KMS-11 (cell line): ENCODE data around the gene FOXN3.

Experiments
- H2AFZ ChIP-seq: fragments of 200-600 bp; sonication (generic); 2 replicates; pipeline ENCODE4 v1.6.1; 2016; ENCODE audit warnings: antibody characterized with exemption, mixed run types, low read depth
- H3K27ac ChIP-seq: fragments of 200-600 bp; sonication (generic); 2 replicates; pipeline ENCODE4 v1.6.1; 2016; ENCODE audit warnings: mild to moderate bottlenecking, mixed run types
- H3K27me3 ChIP-seq: fragments of 200-600 bp; sonication (generic); 2 replicates; pipeline ENCODE4 v1.6.1; 2017; ENCODE audit warnings: mild to moderate bottlenecking, low read depth, mixed run types, moderate library complexity; ENCODE audit not compliant: insufficient read depth
- H3K36me3 ChIP-seq: fragments of 200-600 bp; sonication (generic); 2 replicates; pipeline ENCODE4 v1.6.1; 2017; ENCODE audit warnings: mild to moderate bottlenecking, mixed run types; ENCODE audit not compliant: insufficient read depth
- H3K4me1 ChIP-seq: fragments of 200-600 bp; sonication (generic); 2 replicates; pipeline ENCODE4 v1.6.1; 2016; ENCODE audit warnings: mild to moderate bottlenecking, low read depth, mixed run types; ENCODE audit not compliant: poor library complexity, severe bottlenecking
- H3K4me2 ChIP-seq: fragments of 200-600 bp; sonication (generic); 2 replicates; pipeline ENCODE4 v1.7.0; 2016; ENCODE audit warnings: mild to moderate bottlenecking, mixed run types
- H3K4me3 ChIP-seq: fragments of 200-600 bp; sonication (generic); IDR thresholded peaks from 2 replicates; pipeline ENCODE4 v1.6.1; 2017; ENCODE audit warnings: low read depth, low read length, mixed read lengths; ENCODE audit not compliant: insufficient read depth
- H3K79me2 ChIP-seq: fragments of 200-600 bp; sonication (generic); 2 replicates; pipeline ENCODE4 v1.6.1; 2016; ENCODE audit warnings: low read depth, mixed run types; ENCODE audit not compliant: insufficient read depth
- H3K9ac ChIP-seq: fragments of 200-600 bp; sonication (generic); 2 replicates; pipeline ENCODE4 v1.6.1; 2016; ENCODE audit warnings: mild to moderate bottlenecking, mixed run types
- H4K20me1 ChIP-seq: fragments of 200-600 bp; sonication (generic); 2 replicates; pipeline ENCODE4 v1.6.1; 2016; ENCODE audit warnings: mild to moderate bottlenecking, mixed run types; ENCODE audit not compliant: insufficient read depth
- TF ChIP-seq, protein P1 (sequence below): fragments of 200-600 bp; sonication (generic); conservative IDR thresholded peaks from 2 replicates; pipeline ENCODE4 v1.6.1; 2017; ENCODE audit warnings: low read depth, mild to moderate bottlenecking, antibody characterized with exemption, low read length, moderate library complexity, mixed read lengths

The FOXN3 gene

DNA sequence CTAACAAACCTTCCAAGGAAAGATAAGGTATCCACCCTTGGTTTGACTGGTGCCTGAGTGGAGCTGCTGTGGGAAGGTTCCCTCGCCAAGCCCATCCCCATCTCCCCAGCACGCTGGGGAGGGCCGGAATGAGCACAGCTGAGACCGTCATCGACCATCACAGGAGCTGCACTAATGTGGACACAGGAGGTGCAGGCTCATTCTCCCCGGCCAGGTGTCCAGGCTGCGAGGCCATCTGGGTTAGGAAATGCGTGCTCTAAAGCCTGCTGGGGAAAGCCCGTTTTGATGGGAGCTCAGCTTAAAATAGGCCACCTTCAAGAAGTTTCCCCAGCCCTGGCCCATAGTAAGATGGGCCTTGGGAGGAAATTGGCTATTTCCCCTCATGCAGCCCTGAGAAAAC is 35.2 kb upstream of the FOXN3 start:
- TF ChIP-seq, protein P1, sequence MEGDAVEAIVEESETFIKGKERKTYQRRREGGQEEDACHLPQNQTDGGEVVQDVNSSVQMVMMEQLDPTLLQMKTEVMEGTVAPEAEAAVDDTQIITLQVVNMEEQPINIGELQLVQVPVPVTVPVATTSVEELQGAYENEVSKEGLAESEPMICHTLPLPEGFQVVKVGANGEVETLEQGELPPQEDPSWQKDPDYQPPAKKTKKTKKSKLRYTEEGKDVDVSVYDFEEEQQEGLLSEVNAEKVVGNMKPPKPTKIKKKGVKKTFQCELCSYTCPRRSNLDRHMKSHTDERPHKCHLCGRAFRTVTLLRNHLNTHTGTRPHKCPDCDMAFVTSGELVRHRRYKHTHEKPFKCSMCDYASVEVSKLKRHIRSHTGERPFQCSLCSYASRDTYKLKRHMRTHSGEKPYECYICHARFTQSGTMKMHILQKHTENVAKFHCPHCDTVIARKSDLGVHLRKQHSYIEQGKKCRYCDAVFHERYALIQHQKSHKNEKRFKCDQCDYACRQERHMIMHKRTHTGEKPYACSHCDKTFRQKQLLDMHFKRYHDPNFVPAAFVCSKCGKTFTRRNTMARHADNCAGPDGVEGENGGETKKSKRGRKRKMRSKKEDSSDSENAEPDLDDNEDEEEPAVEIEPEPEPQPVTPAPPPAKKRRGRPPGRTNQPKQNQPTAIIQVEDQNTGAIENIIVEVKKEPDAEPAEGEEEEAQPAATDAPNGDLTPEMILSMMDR, result no peak
- Histone ChIP-seq H3K79me2 (no peaks in the 10 kb centered on the region), H3K36me3 (no peaks in the 10 kb centered on the region), H4K20me1 (no peaks in the 10 kb centered on the region), H3K4me2 (no peak overlapping the region), H3K4me3 (no peak overlapping the region), H3K4me1 (no peaks in the 10 kb centered on the region), H3K27ac (no peak overlapping the region), H3K9ac (no peak overlapping the region), H3K27me3 (no peaks in the 10 kb centered on the region), H2AFZ (no peak overlapping the region)

DNA sequence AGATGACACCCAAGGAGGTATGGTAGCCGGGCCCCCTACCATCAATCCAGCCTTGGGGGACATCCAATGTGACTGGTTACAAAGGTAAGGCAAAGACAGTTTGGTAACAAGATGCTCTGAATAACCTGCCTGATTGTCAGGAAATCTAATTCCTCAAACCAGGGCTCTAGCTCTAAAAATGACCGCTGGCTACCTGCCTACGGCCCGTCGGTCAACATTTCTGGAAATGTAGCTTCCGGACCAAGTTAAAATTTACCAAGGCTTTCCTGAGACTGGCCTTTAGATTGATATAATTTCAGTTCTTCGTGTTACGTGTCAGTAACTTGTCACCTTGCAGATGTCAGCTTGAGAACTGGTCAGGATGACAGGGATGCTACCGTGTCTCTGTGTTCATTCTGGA is 34.2 kb upstream of the FOXN3 start:
- H4K20me1 ChIP-seq, result no peaks in the 10 kb centered on the region
- H3K9ac ChIP-seq, result no peak overlapping the region
- no peak overlapping the region for H3K4me3 ChIP-seq
- H3K27me3 ChIP-seq, result no peaks in the 10 kb centered on the region
- H3K36me3 ChIP-seq, result no peaks in the 10 kb centered on the region
- no peak overlapping the region for H2AFZ ChIP-seq
- no peak overlapping the region for H3K27ac ChIP-seq
- TF ChIP-seq, protein P1, result no peak
- H3K79me2 ChIP-seq, result no peaks in the 10 kb centered on the region
- H3K4me2 ChIP-seq, result no peak overlapping the region
- no peaks in the 10 kb centered on the region for H3K4me1 ChIP-seq

DNA sequence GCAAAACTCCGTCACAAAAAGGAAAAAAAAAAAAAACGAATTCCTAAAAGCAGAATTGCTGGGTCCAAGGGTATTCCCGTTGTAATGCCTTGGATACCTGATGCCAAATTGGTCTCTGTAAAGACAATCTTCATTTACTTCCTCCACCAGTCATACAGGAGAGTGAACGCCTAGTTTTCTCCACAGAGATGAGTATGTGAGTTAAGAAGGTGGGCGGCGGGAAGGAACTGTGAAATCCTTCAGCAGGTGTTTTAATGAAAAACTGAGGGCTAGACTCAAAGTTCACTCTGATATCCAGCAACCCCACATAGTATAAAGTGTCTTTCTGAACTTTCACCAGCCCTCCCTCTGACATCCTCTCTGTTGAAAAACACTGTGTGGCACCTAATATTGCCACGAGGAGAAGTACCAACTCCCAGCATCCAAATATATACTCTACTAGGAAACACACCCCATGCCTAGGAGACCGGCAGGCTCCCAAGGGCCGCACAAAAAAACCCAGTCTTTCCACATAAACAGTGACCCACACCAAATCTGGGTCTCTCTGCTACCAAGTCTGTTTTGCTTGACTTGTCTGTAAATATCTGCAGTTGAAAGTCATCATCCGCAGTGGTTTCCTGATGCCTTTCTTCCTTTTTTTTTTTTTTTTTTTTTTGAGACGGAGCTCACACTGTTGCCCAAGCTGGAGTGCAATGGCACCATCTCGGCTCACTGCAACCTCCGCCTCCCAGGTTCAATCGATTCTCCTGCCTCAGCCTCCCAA is 30.3 kb upstream of the FOXN3 start:
- H3K27me3 ChIP-seq, result no peaks in the 10 kb centered on the region
- TF ChIP-seq, protein P1, result no peak
- no peaks in the 10 kb centered on the region for H3K79me2 ChIP-seq
- no peak overlapping the region for H2AFZ ChIP-seq
- no peak overlapping the region for H3K9ac ChIP-seq
- H3K4me3 ChIP-seq, result no peak overlapping the region
- H4K20me1 ChIP-seq, result no peaks in the 10 kb centered on the region
- H3K4me2 ChIP-seq, result no peak overlapping the region
- no peaks in the 10 kb centered on the region for H3K4me1 ChIP-seq
- H3K27ac ChIP-seq, result no peak overlapping the region
- no peaks in the 10 kb centered on the region for H3K36me3 ChIP-seq

DNA sequence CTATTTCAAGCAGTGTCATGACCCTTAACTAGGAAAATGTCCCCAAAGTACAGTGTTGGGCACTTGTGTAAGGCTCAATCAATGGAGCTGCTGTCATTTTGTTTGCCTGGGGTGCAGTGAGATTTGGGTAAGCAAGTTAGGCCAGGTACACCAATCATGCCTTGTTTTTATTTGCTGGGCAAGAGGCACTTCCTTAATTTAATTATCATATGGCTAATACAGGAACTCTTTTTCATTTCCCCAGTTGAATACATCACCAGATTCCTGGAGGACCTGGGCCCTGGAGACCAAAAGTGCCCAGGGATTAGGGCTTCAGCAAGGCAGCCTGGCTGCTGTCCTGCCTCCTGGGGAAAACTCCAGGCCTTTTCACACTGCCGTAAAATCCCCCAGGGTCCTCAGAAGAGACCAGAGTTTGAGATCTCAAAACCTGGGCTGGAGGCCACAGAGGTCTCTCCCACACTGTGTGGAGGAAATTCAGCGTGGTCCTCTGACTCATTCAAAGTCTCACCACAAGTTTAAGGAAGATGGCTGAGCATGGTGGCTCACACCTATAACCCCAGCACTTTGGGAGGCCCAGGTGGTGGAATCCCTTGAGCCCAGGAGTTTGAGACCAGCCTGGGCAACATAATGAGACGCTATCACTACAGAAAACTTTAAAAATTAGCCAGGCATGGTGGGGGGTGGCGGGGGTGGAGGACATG is 28.4 kb upstream of the FOXN3 start:
- no peak overlapping the region for H3K4me2 ChIP-seq
- H3K4me1 ChIP-seq, result no peaks in the 10 kb centered on the region
- no peak overlapping the region for H3K4me3 ChIP-seq
- H2AFZ ChIP-seq, result no peak overlapping the region
- H3K27ac ChIP-seq, result no peak overlapping the region
- no peaks in the 10 kb centered on the region for H4K20me1 ChIP-seq
- TF ChIP-seq, protein P1, result no peak
- no peak overlapping the region for H3K9ac ChIP-seq
- no peaks in the 10 kb centered on the region for H3K79me2 ChIP-seq
- H3K36me3 ChIP-seq, result no peaks in the 10 kb centered on the region
- no peaks in the 10 kb centered on the region for H3K27me3 ChIP-seq
